Activated naive CD4-positive, alpha-beta T cell treated with anti-CD3 and anti-CD28 coated beads, Interleukin-2, amount 10 ng/mL, durations not matched to agents 7 days and 5 days (primary cell): Measurements from ENCODE around the gene LRRC37B.
A peak's percentile ranks its signal among the peaks of the same experiment; 100 is the strongest.
"Not testable (repeated sequence)": the region's sequence is repeated elsewhere in the genome, so short reads cannot be mapped to it uniquely, and the experiment has no call there.

ENCODE experiments used
- CTCF ChIA-PET: fragments of 350-600 bp; sonication (Branson Sonifier 250); formaldehyde crosslinking; loops from one replicate; lab custom pipeline; 2021; ENCODE audit warnings: antibody characterized with exemption; lab: Charles Lee
- DNase-seq: peaks from one replicate; pipeline ENCODE4 v3.0.0-alpha.2; 2020
- H3K27ac Mint-ChIP-seq: one replicate; pipeline ENCODE4 v1.8.0; 2021; ENCODE audit warnings: mild to moderate bottlenecking, moderate library complexity, mixed read lengths
- H3K27me3 Mint-ChIP-seq: one replicate; pipeline ENCODE4 v1.8.0; 2021; ENCODE audit warnings: mild to moderate bottlenecking, mixed read lengths
- H3K36me3 Mint-ChIP-seq: one replicate; pipeline ENCODE4 v1.8.0; 2021; ENCODE audit warnings: mixed read lengths
- H3K4me1 Mint-ChIP-seq: one replicate; pipeline ENCODE4 v1.8.0; 2021; ENCODE audit warnings: mixed read lengths
- H3K4me3 Mint-ChIP-seq: one replicate; pipeline ENCODE4 v1.8.0; 2021; ENCODE audit warnings: mild to moderate bottlenecking, moderate library complexity, mixed read lengths
- H3K9me3 Mint-ChIP-seq: one replicate; pipeline ENCODE4 v1.8.0; 2021; ENCODE audit warnings: mixed read lengths

The LRRC37B gene

DNA sequence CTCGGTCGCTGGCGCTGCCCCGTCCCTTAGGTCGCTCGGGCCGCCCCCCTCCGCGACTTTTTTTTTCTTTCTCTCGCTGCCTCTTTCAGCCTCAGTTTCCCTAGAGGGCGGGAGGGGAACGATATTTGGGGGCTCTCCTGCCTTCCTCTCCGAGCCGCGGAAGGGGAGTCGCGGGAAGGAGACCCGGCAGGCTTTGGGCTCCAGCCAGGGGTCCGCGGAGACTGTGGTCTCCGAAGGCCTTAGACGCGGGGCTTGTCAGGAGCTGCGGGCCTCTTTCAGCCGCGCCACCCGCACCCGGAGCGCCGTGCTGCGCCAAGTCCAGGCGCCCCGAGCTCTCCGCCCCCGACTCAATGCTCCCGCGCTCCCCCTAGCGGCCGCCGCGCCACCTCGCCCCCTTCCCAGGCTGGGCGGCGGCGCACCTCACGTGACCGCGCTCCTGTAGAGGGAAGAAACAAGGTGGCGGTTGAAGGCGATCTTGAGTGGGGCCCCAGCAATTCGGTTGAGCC is at the start of gene LRRC37B:
LRRC37B (plus strand) TSS at position 427 of the 506 bp plus-strand sequence. CDS start 14,010 bp downstream, outside the sequence.
- peak within 1 kb of the TSS; percentile 90 for H3K4me3 Mint-ChIP-seq
- H3K36me3 Mint-ChIP-seq: peaks cover 23% of the 10 kb centered on the region
- peak; percentile 91 for DNase-seq
- H3K4me1 Mint-ChIP-seq: peaks cover 41% of the 10 kb centered on the region
- H3K27ac Mint-ChIP-seq: peak within 1 kb of the TSS; percentile 94
- CTCF ChIA-PET: interaction anchor here (0.7 to 5.0 kb wide), 9 partner anchors 72 to 143 kb away, joined by 3 to 44 read pairs (median 3); partner anchors contain the start of gene RHOT1
- peaks cover 11% of the 10 kb centered on the region for H3K27me3 Mint-ChIP-seq
- H3K9me3 Mint-ChIP-seq: no peaks in the 10 kb centered on the region

DNA sequence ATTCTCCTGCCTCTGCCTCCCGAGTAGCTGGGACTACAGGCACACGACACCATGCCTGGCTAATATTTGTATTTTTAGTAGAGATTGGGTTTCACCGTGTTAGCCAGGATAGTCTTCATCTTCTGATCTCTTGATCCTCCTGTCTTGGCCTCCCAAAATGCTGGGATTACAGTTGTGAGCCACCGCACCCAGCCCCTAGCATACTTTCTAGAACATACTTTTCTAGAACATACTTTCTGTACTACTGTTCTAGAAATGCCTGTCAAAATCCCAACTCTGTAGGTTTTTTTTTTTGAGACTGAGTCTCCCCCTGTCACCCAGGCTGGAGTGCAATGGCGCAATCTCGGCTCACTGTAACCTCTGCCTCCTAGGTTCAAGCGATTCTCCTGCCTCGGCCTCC is 43.1 kb upstream of the LRRC37B start:
- H3K4me3 Mint-ChIP-seq, H3K27ac Mint-ChIP-seq, H3K9me3 Mint-ChIP-seq, CTCF ChIA-PET, DNase-seq, H3K27me3 Mint-ChIP-seq, H3K4me1 Mint-ChIP-seq: not testable (repeated sequence)
- peaks cover 32% of the 10 kb centered on the region for H3K36me3 Mint-ChIP-seq

DNA sequence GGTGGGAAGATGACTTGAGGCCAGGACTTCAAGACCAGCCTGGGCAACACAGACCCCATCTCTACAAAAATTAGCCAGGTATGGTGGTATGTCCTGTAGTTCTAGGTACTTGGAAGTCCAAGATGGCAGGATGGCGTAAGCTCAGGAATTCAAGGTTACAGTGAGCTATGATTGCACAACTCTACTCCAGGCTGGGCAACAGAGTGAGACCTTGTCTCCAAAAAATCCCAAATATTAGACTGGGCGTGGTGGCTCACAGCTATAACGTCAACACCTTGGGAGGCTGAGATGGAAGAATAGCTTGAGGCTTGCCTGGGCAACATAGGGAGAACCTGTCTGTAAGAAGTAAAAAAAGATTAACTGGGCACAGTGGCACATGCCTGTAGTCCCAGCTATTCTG is 39.5 kb upstream of the LRRC37B start:
- CTCF ChIA-PET: no interaction called here
- peaks cover 24% of the 10 kb centered on the region for H3K36me3 Mint-ChIP-seq
- no peak overlapping the region for H3K4me3 Mint-ChIP-seq
- peaks cover 2% of the 10 kb centered on the region for H3K4me1 Mint-ChIP-seq
- no peak overlapping the region for H3K27ac Mint-ChIP-seq
- DNase-seq: no peak
- H3K9me3 Mint-ChIP-seq: no peaks in the 10 kb centered on the region
- H3K27me3 Mint-ChIP-seq: no peaks in the 10 kb centered on the region

DNA sequence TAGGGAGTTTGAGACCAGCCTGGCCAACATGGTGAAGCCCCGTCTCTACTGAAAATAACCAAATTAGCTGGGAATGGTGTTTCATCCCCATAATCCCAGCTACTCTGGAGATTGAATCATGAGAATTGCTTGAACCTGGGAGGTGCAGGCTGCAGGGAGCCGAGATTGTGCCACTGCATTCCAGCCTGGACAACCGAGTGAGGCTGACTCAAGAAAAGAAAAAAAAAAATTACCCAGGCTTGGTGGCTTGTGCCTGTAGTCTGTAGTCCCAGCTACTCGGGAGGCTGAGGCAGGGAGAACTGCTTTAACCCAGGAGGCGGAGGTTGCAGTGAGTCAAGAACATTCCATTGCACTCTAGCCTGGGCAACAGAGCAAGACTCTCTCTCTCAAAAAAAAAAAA is 36.8 kb upstream of the LRRC37B start:
- not testable (repeated sequence) for H3K4me3 Mint-ChIP-seq, DNase-seq, H3K4me1 Mint-ChIP-seq, H3K27ac Mint-ChIP-seq, H3K27me3 Mint-ChIP-seq, H3K9me3 Mint-ChIP-seq
- peaks cover 19% of the 10 kb centered on the region for H3K36me3 Mint-ChIP-seq
- CTCF ChIA-PET: interaction anchor here (0.6 kb wide), 1 partner anchor 25 kb away, joined by 3 read pairs; no protein-coding TSS in a partner anchor

DNA sequence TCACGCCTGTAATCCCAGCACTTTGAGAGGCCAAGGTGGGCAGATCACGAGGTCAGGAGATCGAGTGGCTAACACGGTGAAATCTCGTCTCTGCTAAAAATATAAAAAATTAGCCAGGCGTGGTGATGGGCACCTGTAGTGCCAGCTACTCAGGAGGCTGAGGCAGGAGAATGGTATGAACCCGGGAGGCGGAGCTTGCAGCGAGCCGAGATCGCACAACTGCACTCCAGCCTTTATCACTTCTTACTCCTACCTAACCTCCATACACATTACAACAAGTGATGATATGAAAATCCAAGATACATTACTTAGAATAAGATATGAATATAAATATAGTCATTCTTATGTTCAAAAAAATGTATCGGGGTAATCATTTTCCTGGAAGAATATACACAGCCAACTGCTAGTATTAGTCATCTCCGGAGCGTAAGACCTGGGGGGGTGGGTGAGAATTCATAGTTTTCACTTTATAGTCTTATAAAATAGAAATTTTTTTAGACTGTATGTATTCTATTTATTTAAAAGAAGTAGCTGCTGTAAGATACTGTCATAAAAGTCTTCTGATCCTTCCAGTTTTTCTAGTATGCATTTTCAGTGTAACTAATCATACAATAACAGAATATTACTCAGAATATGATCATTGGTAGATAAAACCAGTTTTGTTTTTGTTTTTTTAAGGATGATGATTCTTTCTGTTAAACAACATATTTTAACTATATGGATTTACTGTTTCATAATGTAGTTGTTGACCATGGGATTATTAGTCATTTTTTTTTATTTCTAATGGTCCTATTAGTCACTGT is 32.7 kb upstream of the LRRC37B start:
- DNase-seq, H3K27me3 Mint-ChIP-seq, H3K27ac Mint-ChIP-seq, H3K9me3 Mint-ChIP-seq, H3K4me1 Mint-ChIP-seq, CTCF ChIA-PET, H3K4me3 Mint-ChIP-seq: not testable (repeated sequence)
- H3K36me3 Mint-ChIP-seq: peaks cover 21% of the 10 kb centered on the region

DNA sequence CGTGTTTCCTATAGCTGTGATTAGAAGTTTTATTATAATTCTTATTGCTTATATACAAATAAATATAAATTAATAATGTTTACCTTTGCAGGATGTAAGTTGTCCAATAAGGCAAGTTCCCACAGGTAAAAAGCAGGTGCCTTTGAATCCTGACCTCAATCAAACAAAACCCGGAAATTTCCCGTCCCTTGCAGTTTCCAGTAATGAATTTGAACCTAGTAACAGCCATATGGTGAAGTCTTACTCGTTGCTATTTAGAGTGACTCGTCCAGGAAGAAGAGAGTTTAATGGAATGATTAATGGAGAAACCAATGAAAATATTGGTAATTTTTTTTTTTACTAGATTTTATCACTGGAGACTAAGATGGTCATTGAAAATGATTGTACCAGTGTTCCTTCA is 31.8 kb upstream of the LRRC37B start:
- CTCF ChIA-PET, H3K4me3 Mint-ChIP-seq: not testable (repeated sequence)
- H3K36me3 Mint-ChIP-seq: peaks cover 20% of the 10 kb centered on the region

DNA sequence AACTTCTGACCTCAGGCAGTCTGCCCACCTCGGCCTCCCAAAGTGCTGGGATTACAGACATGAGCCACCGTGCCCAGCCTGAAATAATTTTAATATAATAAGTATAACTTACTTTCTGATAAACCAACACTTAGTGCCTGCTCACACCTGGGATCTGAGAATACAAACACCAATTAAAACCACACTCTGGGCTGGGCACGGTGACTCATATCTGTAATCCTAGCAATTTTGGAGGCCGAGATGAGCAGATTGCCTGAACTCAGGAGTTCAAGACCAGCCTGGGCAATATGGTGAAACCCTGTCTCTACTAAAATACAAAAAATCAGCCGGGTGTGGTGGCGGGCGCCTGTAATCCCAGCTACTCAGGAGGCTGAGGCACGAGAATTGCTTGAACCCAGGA is 15.4 kb upstream of the LRRC37B start:
- not testable (repeated sequence) for DNase-seq, H3K9me3 Mint-ChIP-seq, H3K27me3 Mint-ChIP-seq, H3K4me3 Mint-ChIP-seq, H3K27ac Mint-ChIP-seq, H3K4me1 Mint-ChIP-seq
- CTCF ChIA-PET: interaction anchor here (0.6 kb wide), 1 partner anchor 11 kb away, joined by 3 read pairs; no protein-coding TSS in a partner anchor
- peaks cover 38% of the 10 kb centered on the region for H3K36me3 Mint-ChIP-seq

More for the DNA sequence above, 31.8 kb upstream of the LRRC37B start:
- H3K4me1 Mint-ChIP-seq, H3K27ac Mint-ChIP-seq, H3K27me3 Mint-ChIP-seq, H3K9me3 Mint-ChIP-seq, DNase-seq: not testable (repeated sequence)

DNA sequence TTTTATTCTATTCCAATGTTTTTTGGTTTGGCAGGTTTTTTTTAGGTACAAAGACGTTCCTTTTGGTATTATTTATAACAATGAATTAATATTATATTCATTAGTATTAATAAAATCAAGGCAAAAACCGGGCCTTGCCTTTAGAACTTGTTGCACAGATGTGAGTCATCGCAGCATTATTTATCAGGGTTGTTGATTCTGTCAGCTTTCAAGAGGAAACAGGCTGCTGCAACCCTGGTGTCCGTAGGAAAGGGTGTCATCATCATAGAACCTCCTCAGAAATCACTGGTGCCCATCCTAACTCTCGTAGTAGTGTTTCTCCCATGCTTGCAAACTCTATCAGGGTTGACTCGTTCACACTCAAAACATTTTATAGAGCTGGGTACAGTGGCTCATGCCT is 10.2 kb upstream of the LRRC37B start:
- CTCF ChIA-PET: no interaction called here
- Mint-ChIP-seq H3K9me3 (no peaks in the 10 kb centered on the region), H3K4me1 (no peaks in the 10 kb centered on the region), H3K4me3 (no peak overlapping the region), H3K36me3 (peaks cover 32% of the 10 kb centered on the region), H3K27me3 (no peaks in the 10 kb centered on the region), H3K27ac (no peak overlapping the region)
- no peak for DNase-seq

DNA sequence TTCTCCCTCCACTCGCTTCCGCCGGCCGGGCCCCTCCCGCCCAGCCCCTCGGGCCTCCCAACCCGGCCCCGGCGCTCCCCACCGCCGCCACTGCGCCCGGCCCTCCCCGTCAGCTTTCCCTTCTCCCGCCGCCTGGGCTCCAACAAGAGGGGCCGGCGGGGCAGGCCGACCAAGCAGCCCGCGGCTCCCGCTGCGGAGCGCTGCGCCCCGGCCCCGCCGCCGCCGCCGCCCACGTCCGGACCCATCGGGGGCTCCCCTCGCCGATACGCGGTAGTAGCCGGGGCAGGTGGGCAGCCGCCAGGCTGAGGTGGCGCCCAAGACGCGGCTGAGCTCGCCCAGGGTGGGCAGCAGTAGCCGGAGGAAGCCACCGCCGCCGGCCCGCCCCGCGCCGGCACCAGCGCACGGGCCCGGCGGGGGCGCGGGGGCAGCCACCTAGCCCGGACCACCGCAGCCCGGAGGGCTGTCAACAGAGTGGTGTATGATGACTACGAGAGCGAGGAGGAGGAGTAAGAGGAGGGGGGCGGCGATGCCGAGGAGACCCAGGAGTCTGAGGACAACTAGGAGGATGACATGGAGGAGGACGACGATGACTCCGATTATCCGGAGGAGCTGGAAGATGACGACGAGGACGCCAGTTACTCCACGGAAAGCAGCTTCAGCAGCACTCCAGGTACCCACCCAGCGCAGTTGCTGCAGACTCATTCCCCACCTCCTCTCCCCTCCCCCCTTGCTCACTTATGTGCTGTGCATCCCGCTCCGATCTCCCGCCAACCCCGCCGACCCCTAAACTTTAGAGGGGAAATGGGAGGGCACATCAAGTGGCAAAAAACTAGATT is 498 bp downstream of the LRRC37B start:
- Mint-ChIP-seq H3K9me3 (no peaks in the 10 kb centered on the region), H3K4me3 (peak overlapping the region; percentile 90), H3K27me3 (peaks cover 11% of the 10 kb centered on the region), H3K27ac (peak overlapping the region; percentile 94), H3K4me1 (peaks cover 43% of the 10 kb centered on the region), H3K36me3 (peaks cover 24% of the 10 kb centered on the region)
- peak; percentile 63 for DNase-seq
- CTCF ChIA-PET: interaction anchor here (0.9 to 5.0 kb wide), 6 partner anchors 104 to 134 kb away, joined by 3 to 44 read pairs (median 3); partner anchors contain the start of gene RHOT1

DNA sequence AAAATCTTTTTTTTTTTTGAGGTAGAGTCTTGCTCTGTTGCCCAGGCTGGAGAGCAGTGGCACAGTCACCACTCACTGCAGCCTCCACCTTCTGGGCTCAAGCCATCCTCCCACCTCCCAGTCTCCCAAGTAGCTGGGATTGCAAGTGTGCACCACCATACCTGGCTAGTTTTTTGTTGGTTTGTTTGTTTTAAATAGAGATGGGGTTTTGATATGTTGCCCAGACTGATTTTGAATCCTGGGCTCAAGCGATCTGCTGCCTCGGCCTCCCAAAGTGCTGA is 2.0 kb downstream of the LRRC37B start:
- no peaks in the 10 kb centered on the region for H3K9me3 Mint-ChIP-seq
- CTCF ChIA-PET: interaction anchor here (0.6 to 5.0 kb wide), 3 partner anchors 129 to 1086 kb away, joined by 3 to 44 read pairs (median 9); partner anchors contain the start of gene RHOT1
- peaks cover 43% of the 10 kb centered on the region for H3K4me1 Mint-ChIP-seq
- H3K27me3 Mint-ChIP-seq: peaks cover 11% of the 10 kb centered on the region
- peaks cover 27% of the 10 kb centered on the region for H3K36me3 Mint-ChIP-seq
- DNase-seq: no peak
- H3K27ac Mint-ChIP-seq: peak overlapping the region; percentile 94
- peak overlapping the region; percentile 90 for H3K4me3 Mint-ChIP-seq

DNA sequence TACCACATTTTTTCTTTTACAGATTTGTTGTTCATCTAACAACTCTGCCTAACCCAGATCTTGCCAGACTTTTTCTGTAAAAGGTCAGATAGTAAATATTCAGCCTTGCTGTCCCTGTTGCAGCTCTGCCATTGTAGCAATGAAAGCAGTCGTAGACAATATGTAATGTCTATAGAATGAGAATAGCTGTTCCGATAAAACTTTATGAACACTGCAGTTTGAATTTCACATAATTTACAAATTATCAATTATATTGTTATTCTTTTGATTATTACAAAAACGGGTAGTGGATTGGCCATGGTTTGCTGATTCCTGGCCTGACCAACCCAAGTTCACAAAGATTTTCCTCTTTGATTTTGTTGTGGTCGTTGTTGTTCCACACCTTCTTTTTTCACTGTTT is 2.9 kb downstream of the LRRC37B start:
- DNase-seq: no peak
- Mint-ChIP-seq H3K27me3 (peaks cover 11% of the 10 kb centered on the region), H3K9me3 (no peaks in the 10 kb centered on the region), H3K4me1 (peaks cover 43% of the 10 kb centered on the region), H3K27ac (no peak overlapping the region), H3K36me3 (peaks cover 28% of the 10 kb centered on the region), H3K4me3 (peak overlapping the region; percentile 90)
- CTCF ChIA-PET: interaction anchor here (0.9 to 5.0 kb wide), 3 partner anchors 54 to 128 kb away, joined by 3 to 44 read pairs (median 4); no protein-coding TSS in a partner anchor

DNA sequence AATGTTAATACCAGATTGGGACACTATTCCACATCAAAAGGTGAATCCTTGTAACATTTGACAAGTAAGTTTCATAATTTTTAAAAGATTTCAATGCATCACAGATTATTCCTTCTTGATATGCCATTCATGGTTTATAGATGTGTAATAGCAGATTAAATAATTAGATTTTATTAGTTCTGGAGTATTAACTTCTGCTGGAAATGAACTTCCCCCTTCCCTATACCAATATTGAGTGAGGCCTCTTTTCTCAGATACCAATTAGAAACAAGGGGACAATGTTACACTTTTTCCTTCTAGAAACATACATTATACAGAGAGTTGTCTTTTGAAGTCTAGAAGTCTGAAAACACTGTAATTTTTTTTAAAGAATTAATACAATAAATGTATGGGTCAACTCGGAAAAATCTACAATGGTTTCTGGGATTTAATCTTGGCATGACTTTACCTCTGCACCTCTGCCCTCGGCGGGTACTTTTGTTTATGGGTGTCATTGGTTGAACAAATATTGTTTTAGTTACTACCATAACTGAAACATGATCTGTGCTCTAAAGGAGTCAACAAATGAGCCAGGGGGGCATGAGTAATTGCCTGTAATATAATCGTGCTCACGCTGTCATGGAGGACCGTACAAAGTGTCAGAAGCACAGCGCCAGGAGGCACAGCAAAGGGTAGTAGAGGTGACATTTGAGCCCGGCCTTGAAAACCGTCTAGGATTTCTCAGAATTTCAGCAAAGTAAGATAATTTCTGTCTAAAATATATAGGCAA is 8.2 kb downstream of the LRRC37B start:
- Mint-ChIP-seq H3K27me3 (no peaks in the 10 kb centered on the region), H3K4me1 (peaks cover 44% of the 10 kb centered on the region), H3K9me3 (no peaks in the 10 kb centered on the region), H3K4me3 (no peak overlapping the region), H3K27ac (no peak overlapping the region), H3K36me3 (peaks cover 48% of the 10 kb centered on the region)
- CTCF ChIA-PET: no interaction called here
- no peak for DNase-seq

DNA sequence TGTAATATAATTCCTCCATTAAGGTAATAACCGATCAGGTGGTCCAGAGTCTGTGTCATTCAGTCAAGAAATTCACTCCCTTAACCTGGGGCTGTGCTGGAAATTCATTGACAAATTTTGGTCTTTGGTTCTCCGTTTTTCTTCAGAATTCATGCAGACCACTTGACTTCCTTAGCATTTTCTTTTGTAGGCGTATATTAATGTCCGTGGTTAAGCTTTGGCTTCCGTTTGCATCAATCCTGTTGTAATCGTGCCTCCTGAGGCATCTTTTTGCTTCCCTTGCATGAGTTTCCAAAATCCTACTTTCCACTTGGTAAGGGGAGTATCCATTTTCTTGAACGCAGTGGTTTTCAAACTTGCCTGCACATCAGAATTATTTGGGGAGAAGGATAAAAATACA is 9.0 kb downstream of the LRRC37B start:
- CTCF ChIA-PET: no interaction called here

More for the DNA sequence above, 9.0 kb downstream of the LRRC37B start:
- Mint-ChIP-seq H3K4me1 (peaks cover 37% of the 10 kb centered on the region), H3K4me3 (no peak overlapping the region), H3K36me3 (peaks cover 46% of the 10 kb centered on the region), H3K27me3 (no peaks in the 10 kb centered on the region), H3K27ac (no peak overlapping the region), H3K9me3 (no peaks in the 10 kb centered on the region)
- no peak for DNase-seq
